NB4 (cell line): ENCODE data around the gene DPP7.

Source experiments
- DNase-seq: peaks from one replicate; pipeline ENCODE4 v3.0.0; 2010; ENCODE audit warnings: low read depth
- H3K4me3 ChIP-seq: one replicate; pipeline ENCODE4 v1.5.1; 2011; ENCODE audit warnings: mild to moderate bottlenecking, low read depth, low read length, moderate library complexity
- CTCF ChIP-seq: IDR thresholded peaks from one replicate; pipeline ENCODE4 v1.5.1; 2012; ENCODE audit warnings: low read depth, low read length
- MAX ChIP-seq: IDR thresholded peaks from 2 replicates; pipeline ENCODE4 v1.6.1; 2011; ENCODE audit warnings: low read depth, low read length
- MYC ChIP-seq: IDR thresholded peaks from 2 replicates; pipeline ENCODE4 v1.6.1; 2011; ENCODE audit warnings: low read depth, low read length
- POLR2A ChIP-seq: IDR thresholded peaks from 2 replicates; pipeline ENCODE4 v1.6.1; 2011; ENCODE audit warnings: mild to moderate bottlenecking; ENCODE audit not compliant: insufficient read length; ENCODE audit errors: extremely low read depth

Gene DPP7

GRCh38 chr9:137116027-137116507, 1.5 kb upstream of the DPP7 start:
- no peak for TF ChIP-seq MAX
- DNase-seq: no peak
- no peak overlapping the region for H3K4me3 ChIP-seq

- no peak for DNase-seq
- no peak for TF ChIP-seq CTCF
- TF ChIP-seq MYC: no peak
- TF ChIP-seq MAX: no peak
- TF ChIP-seq POLR2A: no peak
- no peak overlapping the region for H3K4me3 ChIP-seq
Measured at GRCh38 chr9:137115394-137116026, 977 bp upstream of the DPP7 start.

GRCh38 chr9:137114220-137114612, 317 bp downstream of the DPP7 start:
- TF ChIP-seq CTCF (no peak), MYC (no peak)
- DNase-seq: no peak
- H3K4me3 ChIP-seq: peak overlapping the region; percentile 49

- H3K4me3 ChIP-seq: peak overlapping the region; percentile 25
- no peak for DNase-seq
Measured at GRCh38 chr9:137113385-137114159, 961 bp downstream of the DPP7 start.

GRCh38 chr9:137112564-137113384, 1.8 kb downstream of the DPP7 start:
- no peak overlapping the region for H3K4me3 ChIP-seq
- DNase-seq: no peak
- TF ChIP-seq MAX (no peak), CTCF (no peak), MYC (no peak)

More at GRCh38 chr9:137113385-137114159, 961 bp downstream of the DPP7 start:
- TF ChIP-seq MAX (no peak), MYC (no peak), POLR2A (no peak), CTCF (no peak)
